NCI-H2196 (cell line): Measurements from ENCODE around the gene CCDC121.

Experiments used
- DNase-seq: peaks from one replicate; lab custom pipeline; 2025; ENCODE audit not compliant: unreplicated experiment; lab: John Stamatoyannopoulos, UW

CCDC121 gene

DNA sequence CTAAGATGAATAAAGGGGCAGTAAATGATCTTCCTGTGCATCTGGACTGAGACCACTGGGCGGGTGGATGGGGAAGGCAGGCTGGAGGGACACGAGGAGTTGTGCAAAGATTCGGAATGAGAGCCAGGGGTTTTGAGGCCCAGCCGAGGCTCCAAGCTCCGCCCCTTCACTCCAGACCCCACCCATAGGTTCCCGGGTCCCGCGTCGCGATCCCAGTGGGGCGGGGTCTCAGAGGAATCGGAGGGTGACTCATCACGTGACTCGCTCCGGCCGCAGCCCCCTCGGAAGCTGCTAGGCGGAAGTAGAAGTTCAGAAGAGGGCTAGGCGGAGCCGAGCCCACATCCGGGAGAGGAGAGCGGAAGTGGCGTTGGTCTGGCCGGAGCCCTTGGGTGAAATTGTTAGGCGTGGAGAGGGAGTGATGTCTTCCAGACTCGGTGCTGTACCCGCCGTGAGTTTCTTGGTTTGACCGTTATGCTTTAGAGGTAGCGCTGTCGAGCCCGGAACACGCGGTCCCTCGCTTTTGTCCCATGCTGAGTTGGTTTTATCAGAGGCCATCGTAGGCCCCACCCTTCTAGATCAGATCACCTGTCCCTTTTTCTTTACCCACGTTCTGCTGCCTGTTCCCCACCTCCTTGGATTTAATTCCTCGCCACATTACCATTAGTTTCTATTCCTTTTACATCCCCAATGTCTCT, 46.0 kb downstream of the CCDC121 start, which contains the start of gene ZNF512:
TSS of gene ZNF512 (plus strand) at position 348 of the 695 bp plus-strand sequence. CDS start at position 419, 71 bp downstream.
- DNase-seq = peak; percentile 96

DNA sequence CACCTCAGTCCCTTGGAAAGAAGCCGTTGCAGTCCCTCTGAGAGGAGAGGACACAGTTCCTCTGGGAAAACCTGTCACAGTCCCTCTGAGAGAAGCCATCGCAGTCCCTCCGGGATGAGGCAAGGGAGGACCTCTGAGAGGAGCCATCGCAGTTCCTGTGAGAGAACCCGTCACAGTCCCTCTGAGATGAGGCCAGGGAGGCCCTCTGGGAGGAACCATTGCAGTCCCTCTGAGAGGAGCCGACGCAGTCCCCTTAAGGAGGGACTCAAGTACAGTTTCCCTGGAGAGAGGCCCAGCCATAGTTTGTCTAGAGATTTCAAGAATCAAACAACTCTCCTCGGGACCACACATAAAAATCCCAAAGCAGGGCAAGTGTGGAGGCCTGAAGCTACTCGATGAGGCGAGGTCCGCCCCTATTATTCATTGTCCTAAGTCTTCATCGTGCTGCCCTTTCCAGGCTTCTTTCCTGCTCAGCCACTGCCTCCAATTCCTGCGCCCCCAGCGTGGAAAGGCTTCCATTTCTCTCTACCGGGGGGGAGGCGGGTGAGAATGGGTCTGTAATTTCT, 46.6 kb downstream of the CCDC121 start:
- no peak for DNase-seq

DNA sequence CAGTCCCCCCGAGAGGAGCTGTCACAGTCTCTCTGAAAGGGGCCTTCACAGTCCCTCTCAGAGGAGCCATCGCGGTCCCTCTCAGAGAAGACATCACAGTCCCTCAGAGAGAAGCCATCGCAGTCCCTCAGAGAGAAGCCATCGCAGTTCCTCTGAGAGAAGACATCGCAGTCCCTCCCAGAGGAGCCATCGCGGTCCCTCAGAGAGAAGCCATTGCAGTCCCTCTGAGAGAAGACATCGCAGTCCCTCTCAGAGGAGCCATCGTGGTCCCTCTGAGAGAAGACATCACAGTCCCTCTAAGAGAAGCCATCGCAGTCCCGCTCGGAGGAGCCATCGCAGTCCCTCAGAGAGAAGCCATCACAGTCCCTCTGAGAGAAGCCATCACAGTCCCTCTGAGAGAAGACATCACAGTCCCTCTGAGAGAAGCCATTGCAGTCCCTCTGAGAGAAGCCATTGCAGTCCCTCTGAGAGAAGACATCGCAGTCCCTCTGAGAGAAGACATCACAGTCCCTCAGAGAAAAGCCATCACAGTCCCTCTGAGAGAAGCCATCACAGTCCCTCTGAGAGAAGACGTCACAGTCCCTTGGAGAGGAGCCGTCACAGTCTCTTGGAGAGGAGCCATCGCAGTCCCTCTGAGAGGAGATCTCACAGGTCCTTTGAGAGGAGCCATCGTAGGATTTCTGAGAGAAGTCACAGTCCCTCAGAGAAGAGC, 47.2 kb downstream of the CCDC121 start:
- no peak for DNase-seq
